ENCODE results near the gene SEC31B. TPM values are rescaled to one million over a fixed set of nuclear protein-coding genes. Genes with fewer than 3 reads are reported as not detected.

Gene SEC31B
- total and polyA plus RNA-seq, 2 experiments from 2014 or later, result 5.4 to 7.7 TPM

GRCh38 chr10:100442548-100442947, 77.1 kb downstream of the SEC31B start:
- H3K79me2 ChIP-seq, result no peaks in the 10 kb centered on the region
- WGBS (ENCODE audit: low lambda C conversion rate, missing lambda C conversion rate), result 65% methylated on average over 3 of the region's 3 CpGs
- H3K36me3 ChIP-seq (replicated peaks; ENCODE audit: insufficient read depth, low read depth), result no peaks in the 10 kb centered on the region
- no peak overlapping the region for H2AFZ ChIP-seq
- H3K9me2 ChIP-seq (replicated peaks; ENCODE audit: insufficient read depth), result no peaks in the 10 kb centered on the region
- H3K4me2 ChIP-seq, result no peak overlapping the region
- H3K4me1 ChIP-seq (ENCODE audit: insufficient read depth), result no peaks in the 10 kb centered on the region
- H4K20me1 ChIP-seq (ENCODE audit: insufficient read depth, poor library complexity, severe bottlenecking), result no peaks in the 10 kb centered on the region
- TF ChIP-seq EZH2phosphoT487 (IDR thresholded peaks at IDR 0.05; ENCODE audit: low read depth, severe bottlenecking, unreplicated experiment) (no peak), EZH2 (IDR thresholded peaks at IDR 0.05; ENCODE audit: borderline replicate concordance) (no peak)
- TF ChIP-seq, protein P1, sequence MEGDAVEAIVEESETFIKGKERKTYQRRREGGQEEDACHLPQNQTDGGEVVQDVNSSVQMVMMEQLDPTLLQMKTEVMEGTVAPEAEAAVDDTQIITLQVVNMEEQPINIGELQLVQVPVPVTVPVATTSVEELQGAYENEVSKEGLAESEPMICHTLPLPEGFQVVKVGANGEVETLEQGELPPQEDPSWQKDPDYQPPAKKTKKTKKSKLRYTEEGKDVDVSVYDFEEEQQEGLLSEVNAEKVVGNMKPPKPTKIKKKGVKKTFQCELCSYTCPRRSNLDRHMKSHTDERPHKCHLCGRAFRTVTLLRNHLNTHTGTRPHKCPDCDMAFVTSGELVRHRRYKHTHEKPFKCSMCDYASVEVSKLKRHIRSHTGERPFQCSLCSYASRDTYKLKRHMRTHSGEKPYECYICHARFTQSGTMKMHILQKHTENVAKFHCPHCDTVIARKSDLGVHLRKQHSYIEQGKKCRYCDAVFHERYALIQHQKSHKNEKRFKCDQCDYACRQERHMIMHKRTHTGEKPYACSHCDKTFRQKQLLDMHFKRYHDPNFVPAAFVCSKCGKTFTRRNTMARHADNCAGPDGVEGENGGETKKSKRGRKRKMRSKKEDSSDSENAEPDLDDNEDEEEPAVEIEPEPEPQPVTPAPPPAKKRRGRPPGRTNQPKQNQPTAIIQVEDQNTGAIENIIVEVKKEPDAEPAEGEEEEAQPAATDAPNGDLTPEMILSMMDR (IDR thresholded peaks at IDR 0.05; ENCODE audit: poor library complexity), result no peak
- H3K9me3 ChIP-seq (ENCODE audit: low read depth), result no peaks in the 10 kb centered on the region
- no peaks in the 10 kb centered on the region for H3K27me3 ChIP-seq
- H3K4me3 ChIP-seq, result no peak overlapping the region
- DNase-seq (ENCODE audit: low spot score), result no peak
- no peak overlapping the region for H3K27ac ChIP-seq

- Histone ChIP-seq H3K4me3 (no peak overlapping the region), H3K4me1 (ENCODE audit: insufficient read depth) (no peaks in the 10 kb centered on the region), H2AFZ (no peak overlapping the region), H3K79me2 (no peaks in the 10 kb centered on the region), H3K27me3 (no peaks in the 10 kb centered on the region), H3K4me2 (no peak overlapping the region), H4K20me1 (ENCODE audit: insufficient read depth, poor library complexity, severe bottlenecking) (no peaks in the 10 kb centered on the region), H3K27ac (no peak overlapping the region), H3K9me3 (ENCODE audit: low read depth) (no peaks in the 10 kb centered on the region), H3K9me2 (replicated peaks; ENCODE audit: insufficient read depth) (no peaks in the 10 kb centered on the region), H3K36me3 (replicated peaks; ENCODE audit: insufficient read depth, low read depth) (no peaks in the 10 kb centered on the region)
- WGBS (ENCODE audit: low lambda C conversion rate, missing lambda C conversion rate), result 96% methylated on average over 6 of the region's 6 CpGs
- TF ChIP-seq, protein P1 (IDR thresholded peaks at IDR 0.05; ENCODE audit: poor library complexity), result no peak
- TF ChIP-seq EZH2phosphoT487 (IDR thresholded peaks at IDR 0.05; ENCODE audit: low read depth, severe bottlenecking, unreplicated experiment), result no peak
- no peak for TF ChIP-seq EZH2 (IDR thresholded peaks at IDR 0.05; ENCODE audit: borderline replicate concordance)
- no peak for DNase-seq (ENCODE audit: low spot score)
These were observed 80.9 kb downstream of the SEC31B start for GRCh38 chr10:100438674-100439315.

Other genes with a start within 250 kb of the SEC31B start
- gene BLOC1S2, start 233.2 kb downstream of the SEC31B start, total RNA-seq, result 44.1 and 50.1 TPM in 2 replicates
- 46.7 and 50.4 TPM in 2 replicates for gene BLOC1S2, start 233.2 kb downstream of the SEC31B start, polyA plus RNA-seq
- gene PKD2L1, start 189.6 kb downstream of the SEC31B start, total RNA-seq, result 0.10 TPM in 1 of 2 replicates, not detected in the other
- gene PKD2L1, start 189.6 kb downstream of the SEC31B start, polyA plus RNA-seq, result 0.88 and 1.9 TPM in 2 replicates
- 589 and 622 TPM in 2 replicates for gene SCD, start 172.6 kb downstream of the SEC31B start, total RNA-seq
- gene SCD, start 172.6 kb downstream of the SEC31B start, polyA plus RNA-seq, result 213 and 282 TPM in 2 replicates
- gene WNT8B, start 56.9 kb downstream of the SEC31B start, total RNA-seq, result not detected in 2 replicates
- not detected in 2 replicates for gene WNT8B, start 56.9 kb downstream of the SEC31B start, polyA plus RNA-seq
- 124 and 146 TPM in 2 replicates for gene NDUFB8, start 10.0 kb upstream of the SEC31B start, total RNA-seq
- 350 and 355 TPM in 2 replicates for gene NDUFB8, start 10.0 kb upstream of the SEC31B start, polyA plus RNA-seq
- 13.7 and 15.5 TPM in 2 replicates for gene HIF1AN, start 16.1 kb upstream of the SEC31B start, total RNA-seq
- gene HIF1AN, start 16.1 kb upstream of the SEC31B start, polyA plus RNA-seq, result 32.1 and 36.0 TPM in 2 replicates
- gene PAX2, start 225.7 kb upstream of the SEC31B start, total RNA-seq, result not detected in 2 replicates
- not detected in 2 replicates for gene PAX2, start 225.7 kb upstream of the SEC31B start, polyA plus RNA-seq